ENCODE results near the gene LANCL3.
"Not testable (repeated sequence)": the region's sequence is repeated elsewhere in the genome, so short reads cannot be mapped to it uniquely, and the experiment has no call there.

The LANCL3 gene

GRCh38 chrX:37543324-37543723 lies 28.1 kb upstream of the LANCL3 start:
- TF ChIP-seq CTCF (conservative IDR thresholded peaks at IDR 0.05; ENCODE audit: low read length), result no peak
- no peak for TF ChIP-seq EZH2phosphoT487 (IDR thresholded peaks at IDR 0.05; ENCODE audit: borderline replicate concordance)
- no peaks in the 10 kb centered on the region for H3K9me2 ChIP-seq (replicated peaks; ENCODE audit: low read depth, low read length)
- H3K4me1 ChIP-seq (ENCODE audit: insufficient read depth, low read length, poor library complexity, severe bottlenecking), result no peaks in the 10 kb centered on the region
- no peaks in the 10 kb centered on the region for H3K36me3 ChIP-seq (ENCODE audit: insufficient read depth, low read length)
- no peak overlapping the region for H3K9ac ChIP-seq (ENCODE audit: low read depth, low read length, poor library complexity, severe bottlenecking)
- no peaks in the 10 kb centered on the region for H3F3A ChIP-seq (ENCODE audit: low read depth)
- H3K4me3 ChIP-seq (ENCODE audit: low read length, poor library complexity, severe bottlenecking), result no peak overlapping the region
- no peak overlapping the region for H3K4me2 ChIP-seq (ENCODE audit: low read depth, low read length, poor library complexity, severe bottlenecking)
- no peaks in the 10 kb centered on the region for H4K20me1 ChIP-seq (ENCODE audit: insufficient read depth, low read length, poor library complexity, severe bottlenecking)
- H2AFZ ChIP-seq (ENCODE audit: low read length), result no peak overlapping the region
- H3K9me3 ChIP-seq (ENCODE audit: insufficient read depth, low read depth, low read length), result no peaks in the 10 kb centered on the region
- H3K27me3 ChIP-seq (ENCODE audit: insufficient read depth, low read length, poor library complexity, severe bottlenecking), result no peaks in the 10 kb centered on the region
- H3K79me2 ChIP-seq (ENCODE audit: insufficient read depth, low read length), result no peaks in the 10 kb centered on the region

- H3K27me3 ChIP-seq (ENCODE audit: insufficient read depth, low read length, poor library complexity, severe bottlenecking); H3K4me2 ChIP-seq (ENCODE audit: low read depth, low read length, poor library complexity, severe bottlenecking); H3K9me2 ChIP-seq (replicated peaks; ENCODE audit: low read depth, low read length); H2AFZ ChIP-seq (ENCODE audit: low read length); H3K9ac ChIP-seq (ENCODE audit: low read depth, low read length, poor library complexity, severe bottlenecking); H3K4me3 ChIP-seq (ENCODE audit: low read length, poor library complexity, severe bottlenecking); H3K36me3 ChIP-seq (ENCODE audit: insufficient read depth, low read length); H3K9me3 ChIP-seq (ENCODE audit: insufficient read depth, low read depth, low read length); H3F3A ChIP-seq (ENCODE audit: low read depth); H3K79me2 ChIP-seq (ENCODE audit: insufficient read depth, low read length); H3K4me1 ChIP-seq (ENCODE audit: insufficient read depth, low read length, poor library complexity, severe bottlenecking); H4K20me1 ChIP-seq (ENCODE audit: insufficient read depth, low read length, poor library complexity, severe bottlenecking): not testable (repeated sequence)
Measured at GRCh38 chrX:37544531-37544930, 26.9 kb upstream of the LANCL3 start.

GRCh38 chrX:37545066-37545465 lies 26.4 kb upstream of the LANCL3 start:
- no peaks in the 10 kb centered on the region for H4K20me1 ChIP-seq (ENCODE audit: insufficient read depth, low read length, poor library complexity, severe bottlenecking)
- no peaks in the 10 kb centered on the region for H3F3A ChIP-seq (ENCODE audit: low read depth)
- H3K9ac ChIP-seq (ENCODE audit: low read depth, low read length, poor library complexity, severe bottlenecking), result no peak overlapping the region
- TF ChIP-seq CTCF (conservative IDR thresholded peaks at IDR 0.05; ENCODE audit: low read length), result no peak
- TF ChIP-seq EZH2phosphoT487 (IDR thresholded peaks at IDR 0.05; ENCODE audit: borderline replicate concordance), result no peak
- no peak overlapping the region for H2AFZ ChIP-seq (ENCODE audit: low read length)
- H3K4me1 ChIP-seq (ENCODE audit: insufficient read depth, low read length, poor library complexity, severe bottlenecking), result no peaks in the 10 kb centered on the region
- no peaks in the 10 kb centered on the region for H3K9me3 ChIP-seq (ENCODE audit: insufficient read depth, low read depth, low read length)
- no peak overlapping the region for H3K4me2 ChIP-seq (ENCODE audit: low read depth, low read length, poor library complexity, severe bottlenecking)
- no peaks in the 10 kb centered on the region for H3K36me3 ChIP-seq (ENCODE audit: insufficient read depth, low read length)
- H3K27me3 ChIP-seq (ENCODE audit: insufficient read depth, low read length, poor library complexity, severe bottlenecking), result no peaks in the 10 kb centered on the region
- H3K9me2 ChIP-seq (replicated peaks; ENCODE audit: low read depth, low read length), result no peaks in the 10 kb centered on the region
- no peak overlapping the region for H3K4me3 ChIP-seq (ENCODE audit: low read length, poor library complexity, severe bottlenecking)
- H3K79me2 ChIP-seq (ENCODE audit: insufficient read depth, low read length), result no peaks in the 10 kb centered on the region

- H3K4me1 ChIP-seq (ENCODE audit: insufficient read depth, low read length, poor library complexity, severe bottlenecking); H4K20me1 ChIP-seq (ENCODE audit: insufficient read depth, low read length, poor library complexity, severe bottlenecking); H3K9me2 ChIP-seq (replicated peaks; ENCODE audit: low read depth, low read length); H3K79me2 ChIP-seq (ENCODE audit: insufficient read depth, low read length); H3K27me3 ChIP-seq (ENCODE audit: insufficient read depth, low read length, poor library complexity, severe bottlenecking); H3K4me3 ChIP-seq (ENCODE audit: low read length, poor library complexity, severe bottlenecking); H3K36me3 ChIP-seq (ENCODE audit: insufficient read depth, low read length); H3K4me2 ChIP-seq (ENCODE audit: low read depth, low read length, poor library complexity, severe bottlenecking); H3F3A ChIP-seq (ENCODE audit: low read depth); H3K9ac ChIP-seq (ENCODE audit: low read depth, low read length, poor library complexity, severe bottlenecking); H2AFZ ChIP-seq (ENCODE audit: low read length); H3K9me3 ChIP-seq (ENCODE audit: insufficient read depth, low read depth, low read length): not testable (repeated sequence)
Measured at GRCh38 chrX:37549619-37550018, 21.8 kb upstream of the LANCL3 start.
